Activated CD4-positive, alpha-beta T cell treated with anti-CD3 and anti-CD28 coated beads, Interleukin-2, amount 50 U/mL, for 24 hours (primary cell): ENCODE results near the gene FSCN2.

Source experiments
- DNase-seq, 2 donors: peaks; one replicate each; pipeline ENCODE4 v3.0.0-alpha.2; 2020; ENCODE audit warnings: low read depth in 1 of 2, low spot score in 1 of 2

Gene FSCN2

DNA sequence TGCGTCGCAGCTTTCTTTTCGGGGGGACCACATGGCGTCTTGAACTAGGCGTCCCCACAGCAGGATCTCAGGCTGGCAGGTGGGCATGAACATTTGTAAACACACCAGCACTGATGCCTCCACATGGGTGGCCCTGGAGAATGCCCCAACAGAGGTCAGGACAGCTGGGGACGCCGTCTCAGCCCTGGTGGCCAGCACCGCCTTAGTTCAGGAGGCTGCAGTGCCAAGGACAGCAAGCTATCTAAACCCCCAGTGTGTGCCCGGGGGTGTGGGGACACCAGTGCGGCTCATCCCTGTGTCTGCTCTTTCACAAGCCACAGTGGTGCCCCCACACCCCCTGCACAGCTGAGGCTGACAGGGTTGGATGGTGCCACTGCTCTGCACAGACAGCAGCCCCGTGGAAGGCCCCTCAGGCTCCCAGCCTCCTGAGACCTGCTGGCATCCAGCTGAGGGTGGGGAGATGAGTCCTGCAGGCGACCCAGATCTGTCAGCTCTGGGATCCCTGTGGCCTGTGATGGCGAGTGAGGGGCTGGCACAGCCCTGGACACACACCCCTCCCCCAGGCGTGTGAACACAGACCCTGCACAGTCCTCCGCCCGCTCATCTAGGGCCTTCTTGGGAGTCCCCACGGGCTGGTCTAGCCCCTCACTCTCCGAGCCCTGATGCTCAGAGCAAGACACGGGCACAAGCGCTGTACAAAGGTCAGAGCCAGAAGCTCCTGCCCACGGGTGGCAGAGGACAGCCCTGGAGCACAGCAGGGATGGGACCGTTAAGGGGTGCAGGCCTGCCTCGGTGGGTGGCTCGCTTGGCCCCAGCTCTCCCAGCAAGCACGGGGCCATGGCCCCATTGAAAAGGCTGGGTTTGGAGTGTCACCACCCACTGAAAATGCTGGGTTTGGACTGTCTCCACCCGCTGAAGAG lies 10.7 kb downstream of the FSCN2 start:
- DNase-seq, result no peak

GRCh38 chr17:81539571-81539900 lies 11.4 kb downstream of the FSCN2 start:
- DNase-seq, result no peak

GRCh38 chr17:81539961-81540675 lies 11.9 kb downstream of the FSCN2 start:
- no peak for DNase-seq

DNA sequence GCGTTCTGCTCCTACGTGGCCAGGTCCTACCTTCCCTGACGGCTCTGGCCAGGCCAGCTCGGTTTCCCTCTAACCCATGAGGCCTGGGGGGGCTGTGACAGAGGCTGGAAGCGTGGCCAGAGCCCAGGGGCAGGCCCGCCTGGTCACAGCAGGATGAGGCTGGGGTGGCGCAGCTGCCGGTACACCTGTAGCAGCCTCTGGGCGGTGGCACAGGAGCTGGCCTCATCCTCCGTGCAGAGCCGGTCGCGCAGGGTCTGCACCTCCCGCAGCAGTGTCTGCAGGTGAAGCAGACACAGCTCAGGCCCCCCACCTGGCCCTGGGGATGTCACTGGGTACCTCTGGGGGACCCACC lies 12.5 kb downstream of the FSCN2 start:
- no peak for DNase-seq

GRCh38 chr17:81541123-81541522 lies 12.9 kb downstream of the FSCN2 start:
- DNase-seq, result no peak

DNA sequence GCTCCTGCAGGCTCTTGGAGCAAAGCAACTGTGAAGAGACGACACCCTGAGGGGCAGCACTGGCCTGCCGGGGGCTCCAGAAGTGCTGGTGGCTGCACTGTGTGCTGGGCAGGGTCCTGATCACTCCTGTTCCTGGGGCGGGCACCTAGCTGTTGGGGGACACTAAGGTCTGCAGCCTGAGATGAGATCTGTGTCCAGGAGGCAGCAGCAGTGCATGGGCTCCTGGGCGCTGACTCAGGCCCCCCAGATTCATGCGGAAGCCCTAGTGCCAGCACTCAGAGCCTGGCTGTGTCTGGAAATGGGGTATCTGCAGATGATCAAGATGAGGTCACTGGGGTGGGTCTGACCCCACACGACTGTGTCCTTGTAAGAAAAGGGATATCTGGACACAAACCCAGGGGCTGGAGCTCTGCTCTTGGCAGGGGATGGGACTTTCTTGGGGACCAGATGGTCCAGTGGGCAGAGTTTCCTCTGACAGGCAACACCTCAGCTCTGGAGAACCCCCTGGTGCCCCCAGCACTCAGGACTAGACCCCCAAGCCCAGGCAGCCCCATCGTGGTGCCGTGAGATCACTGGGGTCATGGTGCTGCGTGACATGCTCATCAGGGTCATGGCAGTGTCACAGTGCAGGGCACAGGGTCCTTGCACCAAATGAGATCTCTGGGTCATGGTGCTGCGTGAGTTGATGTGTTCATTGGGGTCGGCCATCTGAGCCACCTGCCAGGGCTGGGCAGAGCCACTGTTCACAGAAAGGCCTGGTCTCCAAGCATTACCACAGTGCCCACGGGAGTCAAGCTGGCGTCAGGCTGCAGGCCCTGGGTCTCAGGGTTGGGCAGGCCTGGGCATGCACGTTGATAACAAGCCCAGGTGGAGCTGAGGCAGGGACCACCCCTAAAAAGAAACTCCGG lies 14.5 kb downstream of the FSCN2 start:
- no peak for DNase-seq

- DNase-seq, result no peak
Measured at GRCh38 chr17:81543339-81543675, 15.1 kb downstream of the FSCN2 start.

DNA sequence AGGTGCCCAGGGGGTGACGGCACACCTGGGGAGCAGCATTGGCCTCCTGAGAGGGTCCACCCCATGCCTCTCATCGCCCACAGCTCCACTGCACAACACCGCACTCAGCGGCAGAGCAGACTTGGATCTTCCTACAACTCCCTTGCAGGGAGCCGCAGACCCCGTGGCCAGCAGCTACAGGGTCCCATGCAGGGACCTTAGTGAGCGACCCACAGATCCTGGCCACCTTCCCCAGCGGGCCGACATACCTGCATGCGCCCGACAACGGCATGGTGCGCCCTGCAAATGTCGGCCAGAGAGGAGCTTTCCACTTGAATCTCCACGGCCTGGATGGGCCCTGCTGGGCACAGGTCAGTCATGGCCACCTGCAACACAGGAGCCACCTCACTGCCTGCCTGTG lies 15.6 kb downstream of the FSCN2 start:
- DNase-seq, result no peak

DNA sequence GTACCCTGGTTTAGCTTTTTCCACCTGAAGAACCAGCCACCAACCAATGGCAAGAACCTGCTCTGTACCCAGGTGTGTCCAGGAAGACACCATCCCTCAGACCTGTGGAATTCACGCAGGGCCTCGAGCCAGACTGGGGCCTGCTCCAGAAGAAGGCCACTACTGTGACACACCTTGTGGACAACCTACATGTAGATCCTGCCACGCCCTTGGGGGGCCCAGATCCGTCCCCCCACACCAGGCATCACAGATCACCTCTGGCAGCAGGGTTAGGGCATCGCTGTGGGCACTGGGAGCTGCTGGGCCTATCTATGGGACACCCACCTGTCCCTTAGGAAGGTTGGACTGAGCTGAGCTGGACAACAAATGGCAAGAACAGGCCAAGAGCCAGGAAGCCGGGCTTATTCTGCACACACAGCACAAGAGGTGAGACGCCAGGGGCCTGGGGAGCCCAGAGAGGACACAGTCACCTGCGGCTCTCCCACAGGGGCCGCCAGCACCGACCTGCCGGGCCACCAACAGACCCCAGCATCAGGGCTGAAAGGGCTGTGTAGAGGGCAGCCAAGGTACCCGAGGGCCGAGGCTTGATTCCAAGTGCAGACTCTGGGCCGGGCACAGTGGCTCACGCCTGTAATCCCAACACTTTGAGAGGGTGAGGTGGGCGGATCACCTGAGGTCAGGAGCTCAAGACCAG lies 16.3 kb downstream of the FSCN2 start:
- DNase-seq, result no peak

- no peak for DNase-seq
Measured at GRCh38 chr17:81545160-81545949, 17.2 kb downstream of the FSCN2 start.

- no peak for DNase-seq
Measured at GRCh38 chr17:81546906-81547613, 18.9 kb downstream of the FSCN2 start.

DNA sequence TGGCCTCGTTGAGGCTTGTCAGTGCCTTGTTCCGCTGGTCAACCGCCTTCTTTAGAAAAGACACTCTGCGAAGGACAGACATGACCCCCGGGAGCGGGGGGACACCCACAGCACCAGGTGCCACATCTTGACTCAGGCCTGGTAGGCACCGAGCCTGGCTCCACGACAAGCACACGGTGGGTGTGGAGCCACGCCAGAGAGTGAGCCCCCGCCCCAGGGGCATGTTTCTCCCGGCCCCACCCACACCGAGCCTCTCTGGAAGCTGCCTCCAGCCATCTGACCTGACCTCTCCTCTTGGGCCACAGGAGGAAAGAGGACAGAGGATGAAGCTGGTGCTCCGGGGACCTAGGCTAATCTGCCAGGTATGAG lies 19.4 kb downstream of the FSCN2 start:
- no peak for DNase-seq

DNA sequence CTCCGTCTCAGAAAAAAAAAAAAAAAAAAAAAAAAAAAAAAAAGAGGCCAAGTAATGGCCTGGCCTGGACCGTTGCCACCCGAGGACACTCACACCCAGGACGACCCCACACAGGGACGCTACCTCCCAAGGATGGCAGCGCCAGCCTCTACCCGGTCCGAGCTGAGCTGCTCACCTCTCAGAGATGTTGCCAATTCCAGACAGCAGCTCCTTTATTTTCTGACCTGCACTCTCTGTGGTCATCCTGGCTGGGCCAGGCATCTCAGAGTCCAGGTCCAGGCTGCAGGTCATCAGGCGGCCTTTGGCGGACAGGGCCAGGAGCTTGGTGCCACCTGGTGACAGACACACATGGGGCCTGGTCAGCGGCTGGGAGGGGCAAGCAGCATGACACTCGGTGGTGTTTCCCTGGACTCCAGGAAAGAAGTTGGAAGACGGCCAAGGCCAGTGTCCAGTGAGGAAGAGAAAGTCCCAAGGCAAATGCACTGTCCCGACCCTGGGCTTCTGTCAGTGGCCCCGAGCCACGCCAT lies 20.9 kb downstream of the FSCN2 start:
- DNase-seq, result no peak

GRCh38 chr17:81549826-81550225 lies 21.6 kb downstream of the FSCN2 start:
- DNase-seq, result no peak

GRCh38 chr17:81550285-81550684 lies 22.1 kb downstream of the FSCN2 start:
- DNase-seq, result no peak

GRCh38 chr17:81550830-81551457 lies 22.8 kb downstream of the FSCN2 start:
- no peak for DNase-seq

DNA sequence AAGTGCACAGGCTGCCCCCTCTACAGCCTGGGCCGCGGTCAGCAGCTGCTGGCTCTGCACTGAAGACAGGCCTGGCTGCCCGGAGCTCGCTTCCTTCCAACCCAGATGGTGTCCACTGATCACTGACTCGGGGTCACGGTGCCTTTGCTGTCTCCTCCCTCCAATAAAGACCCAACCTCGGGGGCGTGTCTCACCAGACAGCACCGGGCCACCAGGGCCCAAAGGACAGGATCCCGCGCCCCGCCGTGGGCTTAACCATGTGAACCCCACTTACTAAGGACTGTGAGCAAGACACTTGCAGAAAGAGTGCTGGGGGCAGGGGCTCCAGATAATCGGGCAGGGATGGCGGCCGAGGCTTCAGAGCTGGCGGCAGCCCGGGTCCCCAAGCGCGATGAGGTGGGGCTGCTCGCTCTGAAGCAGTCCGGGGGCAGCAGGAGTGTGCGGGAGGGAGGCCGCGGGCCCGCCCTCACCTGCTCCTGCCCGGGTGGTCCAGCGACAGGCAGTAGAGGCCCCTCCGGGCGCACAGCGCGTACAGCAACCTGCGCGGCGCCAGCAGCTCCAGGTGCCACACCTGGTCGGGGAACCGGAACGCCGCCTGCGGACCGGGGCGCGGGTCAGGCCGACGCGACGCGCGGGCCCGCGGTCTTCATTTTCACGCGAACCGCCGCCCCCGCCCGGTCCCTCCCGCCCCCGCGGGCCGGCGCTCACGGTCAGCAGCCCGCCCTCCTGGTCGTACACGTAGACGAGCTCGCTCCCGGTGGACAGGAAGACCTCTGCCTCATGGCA lies 23.5 kb downstream of the FSCN2 start:
- DNase-seq, result no peak
